Gastroesophageal sphincter (tissue), 4 donors: ENCODE results near the gene GLI2. TPM values are rescaled to one million over a fixed set of nuclear protein-coding genes. Genes with fewer than 3 reads are reported as not detected.

Source experiments
- ATAC-seq: fragments of 150-250 bp; one replicate; pipeline ENCODE4 v1.9.1; 2016; ENCODE audit warnings: mild to moderate bottlenecking, moderate library complexity
- H3K27ac ChIP-seq, 4 donors: fragments of 200-600 bp; sonication (generic) in 3 of 4; 1 replicate in 3 of 4; 2 replicates in 1 of 4; pipeline ENCODE4 v1.5.1; 2016 to 2019
- H3K27me3 ChIP-seq: fragments of 200-600 bp; sonication (generic); one replicate; pipeline ENCODE4 v1.5.1; 2019
- H3K36me3 ChIP-seq, 2 donors: fragments of 200-600 bp; sonication (generic); one replicate each; pipeline ENCODE4 v1.5.1; 2019; ENCODE audit warnings: control low read depth in 1 of 2
- H3K4me1 ChIP-seq, 3 donors: fragments of 200-600 bp; sonication (generic); 1 replicate in 2 of 3; 2 replicates in 1 of 3; pipeline ENCODE4 v1.5.1; 2016 to 2019; ENCODE audit warnings: control low read depth in 2 of 3
- H3K4me3 ChIP-seq, 2 donors: fragments of 200-600 bp; sonication (generic); one replicate each; pipeline ENCODE4 v1.5.1; 2019; ENCODE audit warnings: mild to moderate bottlenecking in 1 of 2, moderate library complexity in 1 of 2
- H3K9me3 ChIP-seq, 3 donors: fragments of 200-600 bp; sonication (generic); one replicate each; pipeline ENCODE4 v1.5.1; 2017 to 2019; ENCODE audit warnings: control low read depth in 2 of 3
- CTCF ChIP-seq, 4 experiments: fragments of 200-600 bp in 2 of 4; fragments of 450-650 bp in 2 of 4; sonication (generic) in 1 of 4; IDR thresholded peaks; one replicate each; pipeline ENCODE4 v1.5.1; 2017 to 2019; ENCODE audit warnings: antibody characterized with exemption in 4 of 4, mild to moderate bottlenecking in 2 of 4, moderate library complexity in 2 of 4
- EP300 ChIP-seq: sonication (generic); formaldehyde crosslinking; IDR thresholded peaks from one replicate; pipeline ENCODE4 v1.6.1; 2017; ENCODE audit warnings: antibody characterized with exemption, mild to moderate bottlenecking
- POLR2A ChIP-seq, 2 donors: fragments of 450-650 bp; IDR thresholded peaks; one replicate each; pipeline ENCODE4 v1.6.1; 2017; ENCODE audit warnings: antibody characterized with exemption in 2 of 2, mild to moderate bottlenecking in 2 of 2, moderate library complexity in 1 of 2
- POLR2AphosphoS5 ChIP-seq: sonication (generic); formaldehyde crosslinking; IDR thresholded peaks from one replicate; pipeline ENCODE4 v1.6.1; 2017; ENCODE audit warnings: antibody characterized with exemption
- WGBS, 2 donors: methylation state at CpG; one replicate each; pipeline ENCODE4 v1.1.5; 2018; ENCODE audit warnings: low coverage in 1 of 2; 5-methylcytosine and 5-hydroxymethylcytosine counted together
- total RNA-seq, 4 donors: library from RNA; depleted of rRNA; stranded (reverse); fragments of >200 nt; gene quantifications; one replicate each; pipeline ENCODE4 v1.1.0, GENCODE V29; 2016

Gene GLI2
- total RNA-seq, 4 donors from 2014 or later: 6.3 to 22.3 (median 11.0) TPM

- Histone ChIP-seq H3K4me3 (no peak overlapping the region), H3K4me1 (peaks cover 0 to 14% (median 11%) of the 10 kb centered on the region in 3 donors), H3K27me3 (no peaks in the 10 kb centered on the region), H3K9me3 (peaks cover 0 to 3% (median 0%) of the 10 kb centered on the region in 3 donors), H3K36me3 (no peaks in the 10 kb centered on the region), H3K27ac (no peak overlapping the region)
- 40 to 100% methylated on average over 1 of the region's 8 CpGs for WGBS, 2 donors
- ATAC-seq: no peak
- TF ChIP-seq POLR2AphosphoS5: no peak
- no peak for TF ChIP-seq CTCF (IDR thresholded peaks at IDR 0.05)
- no peak for TF ChIP-seq EP300
- TF ChIP-seq POLR2A (IDR thresholded peaks at IDR 0.05): no peak
These were observed 14.8 kb upstream of the GLI2 start for GRCh38 chr2:120720746-120721375.

- ATAC-seq: peak; percentile 22
- H3K27ac ChIP-seq: peak overlapping the region in 2 of 4 donors; percentile 29 to 38
- H3K4me3 ChIP-seq: no peak overlapping the region
- H3K36me3 ChIP-seq: no peaks in the 10 kb centered on the region
- WGBS, 2 donors: 51% methylated on average over 9 of the region's 9 CpGs; no CpG with 5 or more reads in 1 of the 2 donors
- H3K27me3 ChIP-seq: no peaks in the 10 kb centered on the region
- peaks cover 0 to 14% (median 11%) of the 10 kb centered on the region in 3 donors for H3K4me1 ChIP-seq
- no peak for TF ChIP-seq POLR2A (IDR thresholded peaks at IDR 0.05)
- no peak for TF ChIP-seq EP300
- no peak for TF ChIP-seq CTCF (IDR thresholded peaks at IDR 0.05)
- no peak for TF ChIP-seq POLR2AphosphoS5
- H3K9me3 ChIP-seq: peaks cover 0 to 7% (median 0%) of the 10 kb centered on the region in 3 donors
These were observed 13.5 kb upstream of the GLI2 start for GRCh38 chr2:120722246-120722567.

GRCh38 chr2:120722568-120723421 is 12.9 kb upstream of the GLI2 start:
- WGBS, 2 donors: 10 to 16% methylated on average over 7 of the region's 11 CpGs
- peaks cover 0 to 14% (median 11%) of the 10 kb centered on the region in 3 donors for H3K4me1 ChIP-seq
- H3K36me3 ChIP-seq: no peaks in the 10 kb centered on the region
- peaks cover 0 to 7% (median 0%) of the 10 kb centered on the region in 3 donors for H3K9me3 ChIP-seq
- H3K4me3 ChIP-seq: no peak overlapping the region
- peak overlapping the region in 2 of 4 donors; percentile 29 to 38 for H3K27ac ChIP-seq
- no peaks in the 10 kb centered on the region for H3K27me3 ChIP-seq
- no peak for TF ChIP-seq CTCF (IDR thresholded peaks at IDR 0.05)
- TF ChIP-seq POLR2AphosphoS5: peak; percentile 24
- ATAC-seq: peak; percentile 45

- H3K27ac ChIP-seq: no peak overlapping the region
- H3K36me3 ChIP-seq: no peaks in the 10 kb centered on the region
- H3K4me1 ChIP-seq: peaks cover 0 to 14% (median 11%) of the 10 kb centered on the region in 3 donors
- no peaks in the 10 kb centered on the region for H3K27me3 ChIP-seq
- TF ChIP-seq POLR2AphosphoS5 (no peak), CTCF (IDR thresholded peaks at IDR 0.05) (no peak), POLR2A (IDR thresholded peaks at IDR 0.05) (no peak), EP300 (no peak)
- ATAC-seq: no peak
- no peak overlapping the region for H3K4me3 ChIP-seq
- H3K9me3 ChIP-seq: peaks cover 0 to 7% (median 0%) of the 10 kb centered on the region in 3 donors
These were observed 9.4 kb upstream of the GLI2 start for GRCh38 chr2:120726245-120726644.
